Activated CD8-positive, alpha-beta memory T cell treated with anti-CD3 and anti-CD28 coated beads, Interleukin-2, amount 50 U/mL, for 48 hours (primary cell): ENCODE data around the gene MEF2C.

Source experiments
- DNase-seq: peaks from one replicate; pipeline ENCODE4 v3.0.0-alpha.2; 2020

MEF2C gene

DNA sequence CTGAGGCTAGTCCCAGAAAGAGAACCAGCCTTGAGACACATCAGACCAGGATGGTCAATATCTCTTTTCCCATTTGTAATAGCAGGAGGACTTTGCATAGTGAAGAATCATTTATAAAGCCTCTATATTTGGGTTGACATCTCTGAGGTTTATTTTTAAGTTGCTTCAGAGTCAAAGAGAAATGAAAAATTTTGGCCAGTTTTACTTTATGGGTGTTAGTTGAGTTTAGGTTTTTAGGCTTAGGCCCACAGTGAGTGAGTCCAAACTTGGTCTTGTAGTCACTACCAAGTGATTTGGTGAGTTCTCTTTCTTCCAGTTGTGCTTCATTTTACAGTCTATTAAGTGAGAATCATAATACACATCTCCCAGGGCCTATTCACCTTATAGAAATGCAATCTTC lies 5.3 kb upstream of the MEF2C start:
- DNase-seq: no peak

DNA sequence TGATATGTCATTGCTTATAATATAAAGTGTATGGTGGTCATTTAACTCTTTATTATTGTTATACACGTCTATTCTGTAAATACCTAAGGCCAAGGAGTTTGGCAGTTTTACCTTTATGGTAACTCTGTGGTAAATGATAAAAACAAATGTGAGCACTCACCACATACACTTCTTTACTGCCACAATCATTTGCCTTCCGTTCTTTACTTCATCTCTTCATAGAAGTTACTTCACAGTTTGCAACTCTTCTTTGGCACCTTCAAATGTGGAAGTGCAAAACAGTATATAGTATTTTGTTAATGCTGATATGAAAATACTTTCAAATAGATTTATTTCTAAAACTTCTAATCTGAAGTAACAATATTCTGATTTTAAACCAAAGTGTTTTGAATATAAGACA lies 4.4 kb upstream of the MEF2C start:
- no peak for DNase-seq

DNA sequence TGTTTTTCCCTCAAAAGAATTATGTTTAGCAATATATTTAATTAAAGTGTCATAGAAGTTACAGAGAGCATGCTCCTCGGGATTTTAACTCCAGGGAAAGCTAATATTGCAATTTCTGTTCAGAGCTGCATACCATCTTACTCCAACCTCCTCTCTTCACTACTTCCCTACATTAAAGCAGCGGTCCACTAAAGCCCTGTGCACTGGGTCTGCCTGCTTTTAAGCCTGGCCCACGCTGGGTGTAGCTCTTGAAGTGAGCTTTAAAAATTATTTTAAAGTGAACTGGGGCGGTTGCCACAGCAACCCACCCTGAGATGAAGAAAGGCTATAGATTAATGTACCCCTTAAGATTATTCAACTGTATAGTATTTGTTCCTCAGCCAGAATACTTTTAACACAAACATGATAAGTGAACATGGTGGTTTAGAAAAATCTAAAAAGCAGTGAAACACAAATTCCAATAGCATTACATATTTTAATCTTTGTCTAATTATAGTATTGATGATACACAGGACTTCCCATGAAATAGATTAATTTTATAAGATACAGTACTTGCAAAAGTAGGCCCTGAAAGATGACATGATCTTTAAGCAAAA lies 3.9 kb upstream of the MEF2C start:
- no peak for DNase-seq

- no peak for DNase-seq
Measured at GRCh38 chr5:88886252-88886651, 3.3 kb upstream of the MEF2C start.

DNA sequence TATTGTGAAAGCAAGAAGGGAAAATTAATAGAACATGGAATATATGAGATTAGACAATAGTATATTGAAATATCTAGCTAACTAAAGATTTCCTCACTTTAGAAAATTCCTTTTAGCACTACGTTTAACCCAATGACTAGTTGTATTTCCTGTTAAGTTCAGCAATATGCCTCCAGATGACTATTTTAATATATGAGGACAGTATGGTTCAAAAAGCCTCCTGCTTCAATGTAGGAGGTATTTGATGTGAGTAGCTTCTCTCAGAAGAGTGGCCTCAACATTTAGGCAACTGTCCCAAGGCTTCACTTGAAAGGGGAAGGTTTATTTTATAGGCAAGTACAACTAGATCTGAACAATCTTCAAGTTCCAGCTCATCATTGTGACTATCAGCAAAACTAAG lies 2.0 kb upstream of the MEF2C start:
- no peak for DNase-seq

GRCh38 chr5:88884608-88884877 lies 1.6 kb upstream of the MEF2C start:
- no peak for DNase-seq

DNA sequence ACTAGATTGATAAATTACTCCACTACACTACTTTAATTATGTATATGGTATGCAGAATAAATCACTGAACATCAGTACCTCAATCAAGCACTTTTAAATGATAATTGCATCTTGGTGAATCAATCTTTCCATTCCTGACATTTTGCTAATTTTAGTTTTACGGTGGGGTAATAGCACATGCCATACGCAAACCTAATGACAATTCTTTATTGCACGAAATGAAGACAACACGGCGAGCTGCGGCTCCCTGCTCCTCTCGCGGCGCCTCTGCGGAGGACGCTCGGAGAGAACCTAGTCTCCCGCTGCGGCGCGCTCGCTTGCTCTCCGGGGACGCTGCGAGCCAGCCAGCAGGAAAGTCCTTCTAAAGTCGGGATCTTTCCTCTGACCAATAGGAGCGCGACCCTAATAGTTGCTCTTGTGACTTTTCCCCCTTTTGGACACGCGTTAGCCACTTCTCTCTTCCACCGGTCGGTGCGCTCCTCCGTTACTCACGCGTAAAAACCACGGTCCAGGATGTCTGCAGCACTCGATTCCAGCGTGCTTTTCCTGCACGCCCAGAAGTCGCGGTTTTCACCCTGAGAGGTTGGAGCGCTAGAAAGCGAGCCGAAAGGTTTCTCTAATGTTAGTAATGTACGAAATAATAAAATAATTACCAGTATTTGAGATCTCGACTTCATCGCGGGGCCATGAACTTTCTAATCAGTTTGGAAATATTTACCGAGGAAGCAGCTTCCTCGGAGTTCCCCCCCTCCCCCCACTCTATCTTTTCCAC lies 1.0 kb upstream of the MEF2C start:
- DNase-seq: peak; percentile 59

GRCh38 chr5:88882276-88883038 lies 527 bp downstream of the MEF2C start:
- no peak for DNase-seq

- no peak for DNase-seq
Measured at GRCh38 chr5:88881571-88881971, 1.4 kb downstream of the MEF2C start.

GRCh38 chr5:88880201-88880600 lies 2.8 kb downstream of the MEF2C start:
- DNase-seq: no peak

DNA sequence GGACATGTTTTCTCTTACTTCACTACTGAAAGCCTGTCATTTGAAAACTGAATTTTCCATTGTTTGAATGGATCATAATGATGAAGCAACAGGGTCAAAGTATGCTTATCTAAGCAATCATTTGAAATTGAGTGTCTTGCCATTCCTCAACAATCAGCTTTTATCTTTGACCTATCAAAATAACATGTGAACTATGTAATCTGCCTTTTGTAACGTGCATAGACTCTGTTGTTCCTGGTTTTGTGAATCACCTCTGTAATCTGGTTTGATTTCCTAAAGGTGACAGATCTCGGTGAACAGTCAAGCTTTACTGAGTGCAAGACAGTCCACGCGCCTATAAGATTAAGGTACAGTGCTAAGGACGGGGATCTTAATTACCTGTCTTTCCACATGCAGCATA lies 3.3 kb downstream of the MEF2C start:
- DNase-seq: no peak

GRCh38 chr5:88878976-88879375 lies 4.0 kb downstream of the MEF2C start:
- no peak for DNase-seq

DNA sequence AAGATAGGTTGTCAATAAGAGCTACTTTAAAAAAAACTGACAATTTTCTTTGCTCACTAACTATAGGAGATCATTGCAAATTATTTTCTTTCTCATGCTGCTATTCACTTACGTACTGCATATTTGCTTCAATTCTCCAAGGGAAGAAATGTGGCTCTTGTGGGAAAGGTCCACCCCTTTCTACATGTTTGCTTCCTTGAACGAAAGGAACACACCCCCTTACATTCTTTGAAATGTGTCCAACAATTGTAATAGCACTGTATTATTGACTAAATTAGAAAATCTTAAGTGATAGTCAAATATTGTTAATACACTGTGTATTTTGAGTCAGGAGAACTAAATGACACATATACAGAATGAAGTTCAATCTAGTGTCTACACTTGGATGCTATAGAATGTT lies 5.2 kb downstream of the MEF2C start:
- no peak for DNase-seq

DNA sequence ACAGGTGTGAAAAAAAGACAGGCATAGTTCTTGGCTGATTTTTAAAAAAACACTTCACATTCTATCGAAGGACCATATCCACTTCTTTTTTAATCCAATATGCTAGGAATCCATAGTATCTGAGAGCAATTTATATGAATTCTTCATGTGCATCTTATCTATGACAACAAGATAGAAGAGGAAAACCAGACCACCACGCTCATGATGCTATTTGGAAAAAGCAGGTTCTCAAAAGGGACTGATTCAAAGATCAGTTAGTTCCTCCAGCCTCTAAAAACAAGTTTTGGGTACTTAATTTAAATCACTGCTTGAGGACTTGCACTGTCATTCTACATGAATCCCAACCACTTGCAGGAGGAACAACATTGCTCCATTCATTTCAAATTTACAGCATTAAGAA lies 6.3 kb downstream of the MEF2C start:
- DNase-seq: no peak

GRCh38 chr5:88875341-88876234 lies 7.4 kb downstream of the MEF2C start:
- DNase-seq: no peak

GRCh38 chr5:88873447-88873846 lies 9.5 kb downstream of the MEF2C start:
- no peak for DNase-seq

- DNase-seq: no peak
Measured at GRCh38 chr5:88872971-88873370, 10.0 kb downstream of the MEF2C start.

DNA sequence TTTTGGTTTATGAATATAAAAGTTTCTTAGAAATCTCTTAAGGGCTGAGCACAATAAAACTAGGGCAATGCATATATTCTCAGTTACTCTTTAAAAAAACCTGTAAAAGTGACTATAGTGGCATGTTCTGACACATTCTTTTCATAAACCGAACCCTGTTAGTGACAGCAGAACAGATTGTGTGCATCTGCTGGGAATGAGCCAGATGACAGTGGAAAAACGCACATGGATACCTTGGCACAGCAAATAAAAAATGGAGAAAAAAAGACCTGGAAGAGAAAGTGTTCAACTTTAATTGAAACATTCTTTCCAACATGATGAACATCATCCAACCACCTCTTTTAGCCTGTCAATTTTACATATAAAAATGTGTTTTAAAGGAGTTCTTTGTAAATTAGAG lies 12.7 kb downstream of the MEF2C start:
- DNase-seq: no peak

DNA sequence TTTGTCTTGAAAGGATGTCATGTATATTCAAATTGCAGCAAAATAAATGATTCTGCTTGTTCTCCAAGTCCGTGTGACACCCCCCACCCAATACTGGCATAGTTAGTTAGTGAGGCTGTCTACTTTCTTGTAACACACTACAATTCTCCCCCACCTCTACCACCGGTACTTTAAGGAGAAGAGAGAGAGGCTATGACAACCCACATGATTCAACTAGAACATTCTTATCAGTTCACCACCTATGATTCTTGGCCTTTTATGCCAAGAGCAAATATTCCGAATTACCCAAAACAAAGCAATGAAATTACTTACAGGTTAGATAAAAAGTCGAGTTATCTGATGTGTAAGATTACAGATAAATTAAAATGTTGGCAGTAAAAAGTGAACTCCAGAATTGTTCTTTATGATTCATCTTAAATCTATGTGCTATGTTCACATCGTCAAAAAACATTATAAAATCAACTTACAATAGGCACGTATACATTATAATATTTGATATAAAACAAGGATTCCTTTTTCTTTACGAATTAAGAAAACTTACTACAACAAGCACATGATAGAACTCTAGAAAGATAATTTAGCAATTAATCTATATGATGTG lies 14.4 kb downstream of the MEF2C start:
- no peak for DNase-seq

DNA sequence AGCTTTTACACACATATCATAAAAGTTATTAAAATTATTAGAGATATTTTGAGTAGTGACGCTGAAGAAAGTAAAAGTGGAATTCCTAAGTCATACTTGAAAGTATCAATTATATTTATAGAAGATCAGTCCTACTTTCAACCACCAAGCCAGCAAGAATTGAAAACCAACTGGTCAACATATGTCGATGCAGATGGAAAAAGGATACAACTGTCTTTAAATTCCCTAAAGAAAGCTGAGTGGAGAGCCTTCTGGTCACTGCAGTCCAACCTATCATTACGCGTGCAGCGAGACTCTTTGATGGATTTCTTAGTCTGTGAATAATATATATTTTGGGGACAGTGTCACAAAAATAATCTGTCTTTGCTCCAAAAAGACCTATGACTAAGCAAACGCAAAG lies 15.3 kb downstream of the MEF2C start:
- DNase-seq: no peak

DNA sequence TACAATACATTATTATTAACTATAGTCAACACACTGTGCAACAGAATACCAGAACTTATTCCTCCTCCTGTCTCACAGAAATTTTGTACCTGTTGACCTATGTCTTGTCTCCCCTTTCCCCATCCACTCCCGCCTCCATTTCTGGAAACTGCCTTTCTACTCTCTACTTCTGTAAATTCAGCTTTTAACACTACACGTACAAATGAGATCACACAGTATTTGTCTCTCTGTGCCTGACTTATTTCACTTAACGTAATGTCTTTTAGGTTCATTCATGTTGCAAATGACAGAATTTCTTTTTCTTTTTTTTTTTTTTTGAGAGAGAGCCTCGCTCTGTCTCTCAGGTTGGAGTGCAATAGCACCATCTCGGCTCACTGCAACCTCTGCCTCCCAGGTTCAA lies 19.5 kb downstream of the MEF2C start:
- DNase-seq: no peak

DNA sequence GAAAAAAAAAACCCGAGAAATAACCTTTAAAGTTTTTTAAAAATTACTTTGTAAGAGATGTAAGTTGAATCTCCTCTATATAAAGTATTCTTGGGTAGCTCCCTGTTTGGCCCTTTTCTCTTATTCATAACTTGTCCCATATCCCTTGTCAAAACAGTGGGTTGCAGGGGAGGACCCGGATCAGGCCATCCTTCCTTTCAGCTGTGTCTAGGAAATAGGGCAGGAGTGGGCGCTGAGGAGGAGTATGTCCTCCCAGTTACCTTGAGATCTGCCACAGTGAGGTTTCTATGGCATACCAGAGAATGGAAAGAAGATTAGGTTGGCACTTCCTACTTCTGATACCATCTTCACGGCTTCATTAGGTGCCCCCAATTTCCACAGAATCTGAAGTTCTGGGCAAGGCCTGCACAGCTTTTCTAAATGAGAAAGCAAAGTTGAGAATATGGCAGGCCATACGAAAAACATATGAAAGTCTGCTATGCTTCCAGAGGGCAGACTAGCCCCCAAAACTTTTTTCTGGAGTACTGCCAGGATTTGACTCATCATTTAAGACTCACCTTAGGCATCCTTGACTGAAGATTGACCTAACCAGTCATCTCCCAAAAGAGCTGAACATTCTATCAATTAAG lies 20.3 kb downstream of the MEF2C start:
- DNase-seq: no peak

DNA sequence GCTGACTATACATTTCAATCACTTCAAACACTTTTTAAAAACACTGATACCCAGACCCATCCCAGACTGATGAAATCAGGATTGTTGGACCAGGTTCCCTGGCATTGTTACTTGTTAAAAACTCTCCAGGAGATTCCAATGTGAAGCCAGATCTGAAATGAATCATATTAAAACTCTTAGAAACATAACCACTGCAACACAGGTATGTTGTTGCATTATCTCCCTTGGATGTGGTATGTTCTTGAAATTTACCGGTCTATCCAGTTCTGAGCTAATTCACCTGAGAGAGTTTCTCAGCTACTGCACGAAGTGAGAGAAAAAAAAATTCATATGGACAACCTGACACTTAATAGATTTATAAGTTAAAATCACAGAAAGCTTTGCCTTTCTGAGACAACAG lies 21.8 kb downstream of the MEF2C start:
- no peak for DNase-seq
